Stimulated activated CD4-positive, alpha-beta T cell treated with anti-CD3 and anti-CD28 coated beads, Interleukin-12 subunit alpha, Interleukin-12 subunit beta, amount 100 ng/mL, for 4 hours (primary cell): Measurements from ENCODE around the gene GHR.
"Not testable (repeated sequence)": the region's sequence is repeated elsewhere in the genome, so short reads cannot be mapped to it uniquely, and the experiment has no call there.

Experiments
- DNase-seq: peaks from one replicate; pipeline ENCODE4 v3.0.0-alpha.2; 2020

GHR gene

DNA sequence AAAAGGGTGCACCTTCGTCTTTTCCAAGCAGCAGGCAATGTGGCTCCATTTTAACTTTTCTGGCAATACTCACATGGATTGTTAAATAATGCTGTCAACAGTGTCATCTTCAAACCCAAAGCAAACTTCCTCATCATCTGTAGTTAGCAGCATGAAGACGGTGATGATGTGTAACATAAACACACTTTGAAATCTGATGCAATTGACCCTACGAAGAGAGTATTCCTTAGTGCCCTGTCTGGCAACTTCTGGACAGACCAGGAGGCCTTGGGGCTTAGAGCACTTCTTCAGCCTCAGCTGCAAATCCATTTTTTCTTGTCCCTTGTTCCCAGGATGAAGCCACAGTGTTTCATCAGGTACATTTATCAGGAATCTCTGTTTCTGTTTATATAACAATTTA lies 149.1 kb downstream of the GHR start:
- no peak for DNase-seq

DNA sequence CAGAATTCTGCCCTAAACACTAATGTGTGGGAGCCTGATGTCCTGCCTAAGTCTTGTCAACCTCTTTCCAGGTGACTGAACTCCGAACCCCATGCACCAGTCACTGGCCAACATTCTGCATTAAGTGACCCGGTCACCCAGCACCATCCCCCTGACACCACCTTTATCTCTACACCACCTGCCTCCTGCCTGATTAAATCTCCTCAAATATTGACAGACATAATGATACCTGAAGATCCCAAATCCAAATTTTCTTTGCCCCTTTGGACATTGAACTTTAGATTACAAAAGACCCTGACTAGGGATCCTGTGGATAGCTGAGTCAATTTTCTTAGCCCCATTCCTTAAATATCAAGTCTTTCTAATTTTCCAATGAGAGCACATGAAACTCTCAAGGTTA lies 150.1 kb downstream of the GHR start:
- DNase-seq: no peak

DNA sequence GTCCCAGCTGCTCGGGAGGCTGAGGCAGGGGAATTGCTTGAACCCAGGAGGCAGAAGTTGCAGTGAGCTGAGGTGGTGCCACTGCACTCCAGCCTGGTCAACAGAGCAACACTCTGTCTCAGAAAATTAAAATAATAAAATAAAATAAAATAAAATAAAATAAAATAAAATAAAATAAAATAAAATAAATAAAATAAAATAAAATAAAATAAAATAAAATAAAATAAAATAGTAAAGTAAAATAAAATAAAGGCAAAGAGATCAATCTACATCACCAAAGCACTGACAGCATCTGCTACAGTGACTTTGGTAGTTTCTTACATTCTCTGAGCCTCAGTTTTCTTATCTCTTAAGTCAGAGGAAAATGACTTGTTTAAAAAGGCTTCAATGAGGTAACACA lies 152.7 kb downstream of the GHR start:
- not testable (repeated sequence) for DNase-seq

DNA sequence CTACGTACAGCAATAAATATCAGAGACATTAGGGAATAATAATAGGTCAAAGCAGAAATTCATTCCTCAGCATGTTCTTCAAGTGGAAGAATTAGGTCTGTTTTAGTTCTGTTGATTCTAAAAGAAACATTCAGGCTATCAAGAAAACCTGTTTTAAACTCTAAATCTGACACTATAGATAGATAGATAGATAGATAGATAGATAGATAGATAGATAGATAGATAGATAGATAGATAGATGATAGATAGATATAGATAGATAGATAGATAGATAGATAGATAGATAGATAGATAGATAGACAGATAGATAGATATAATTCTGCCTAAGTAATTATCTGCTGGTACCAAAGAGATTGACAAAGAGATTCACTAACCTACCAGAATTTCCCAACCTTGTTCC lies 155.7 kb downstream of the GHR start:
- not testable (repeated sequence) for DNase-seq

DNA sequence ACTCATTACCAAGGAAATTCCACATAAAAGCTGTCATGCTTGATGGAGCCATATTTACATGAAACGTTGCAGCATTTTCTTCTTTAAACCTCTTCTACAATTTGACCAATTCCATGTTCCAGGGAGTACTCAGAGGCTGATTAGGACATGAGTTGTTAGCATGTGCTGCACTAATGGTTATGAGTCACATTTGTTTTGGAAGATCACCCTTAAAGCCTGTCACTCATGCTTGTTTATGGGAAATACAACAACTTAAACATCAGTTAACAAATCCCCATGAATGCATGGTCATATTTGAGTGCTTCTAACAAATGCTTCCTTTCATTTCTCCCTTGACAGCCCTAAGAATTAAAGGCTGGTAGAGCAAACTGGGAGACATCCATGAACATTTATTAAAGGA lies 156.1 kb downstream of the GHR start:
- no peak for DNase-seq

DNA sequence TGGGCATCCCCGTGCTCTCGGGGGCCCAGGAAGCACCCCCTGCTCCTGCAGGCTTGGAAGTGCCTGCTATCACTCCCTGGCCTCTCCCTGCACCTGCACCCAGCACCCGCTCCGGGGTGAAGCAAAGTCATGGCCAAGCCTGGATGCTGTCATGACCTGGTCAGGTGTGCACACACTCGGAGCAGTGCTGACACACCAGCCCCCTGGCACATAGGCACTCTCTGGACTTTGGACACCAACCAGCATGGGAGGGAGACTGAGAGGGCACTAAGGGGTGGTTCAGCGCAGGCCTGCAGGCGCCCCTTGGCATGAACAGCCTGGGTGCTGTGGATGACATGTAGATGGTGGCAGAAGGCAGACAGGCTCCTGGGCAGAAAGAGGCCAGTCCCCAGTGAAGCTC lies 158.6 kb downstream of the GHR start:
- DNase-seq: no peak

DNA sequence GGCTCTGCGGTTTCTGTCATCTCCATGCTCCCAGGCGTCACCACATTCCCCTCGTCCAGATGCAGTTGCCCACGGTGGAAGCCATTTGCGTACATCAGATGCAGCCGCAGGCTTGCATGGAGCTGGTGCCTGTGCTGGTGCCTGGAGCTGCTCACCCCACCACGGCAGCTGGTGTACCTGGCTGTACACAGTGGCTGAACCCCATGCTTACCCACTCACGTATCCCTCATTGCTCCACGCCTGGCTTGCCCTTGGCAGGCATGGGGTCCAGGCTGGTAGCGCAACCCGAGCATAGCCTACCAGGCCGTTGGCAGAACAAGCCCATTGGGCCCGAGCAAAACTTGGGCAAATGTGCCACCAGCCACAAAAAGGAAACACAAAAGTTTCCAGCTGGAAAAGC lies 159.5 kb downstream of the GHR start:
- DNase-seq: no peak

DNA sequence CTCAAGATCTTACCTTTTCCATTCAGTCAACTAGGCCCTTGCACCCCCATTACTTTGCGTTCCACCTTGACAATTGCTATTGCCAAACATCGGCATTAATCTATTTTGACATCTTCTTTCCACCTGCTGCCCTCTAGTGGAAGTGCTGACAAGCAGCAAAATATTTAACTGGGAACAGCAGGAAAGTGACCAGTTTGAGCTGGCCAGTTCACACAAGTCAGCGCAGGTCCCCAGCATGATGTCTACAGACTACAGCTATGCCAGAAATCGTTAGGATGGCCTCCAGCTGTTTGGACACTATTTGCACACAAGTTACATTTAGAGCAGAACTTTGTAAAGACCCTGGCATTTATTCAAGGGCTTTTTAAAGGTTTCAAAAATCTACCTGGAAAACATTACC lies 160.1 kb downstream of the GHR start:
- DNase-seq: no peak

DNA sequence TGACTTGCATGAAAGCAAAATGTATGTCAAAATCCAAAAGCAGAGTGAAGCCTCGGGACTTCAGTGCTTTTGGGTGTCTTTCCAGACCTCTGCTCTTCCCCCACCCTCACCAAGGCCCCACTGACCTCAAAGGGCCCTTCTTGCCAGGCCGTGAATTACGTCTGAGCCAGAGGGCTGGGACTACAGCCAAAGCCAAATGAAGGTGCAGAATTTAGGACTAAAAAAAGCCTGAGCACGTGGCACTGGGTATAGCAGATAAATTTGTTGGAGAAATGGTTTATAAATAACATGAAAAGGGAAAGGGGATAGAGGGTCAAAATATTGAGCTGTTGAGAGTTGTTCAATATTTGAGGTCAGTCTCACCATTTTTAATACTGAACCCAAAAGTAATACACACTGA lies 163.4 kb downstream of the GHR start:
- no peak for DNase-seq

DNA sequence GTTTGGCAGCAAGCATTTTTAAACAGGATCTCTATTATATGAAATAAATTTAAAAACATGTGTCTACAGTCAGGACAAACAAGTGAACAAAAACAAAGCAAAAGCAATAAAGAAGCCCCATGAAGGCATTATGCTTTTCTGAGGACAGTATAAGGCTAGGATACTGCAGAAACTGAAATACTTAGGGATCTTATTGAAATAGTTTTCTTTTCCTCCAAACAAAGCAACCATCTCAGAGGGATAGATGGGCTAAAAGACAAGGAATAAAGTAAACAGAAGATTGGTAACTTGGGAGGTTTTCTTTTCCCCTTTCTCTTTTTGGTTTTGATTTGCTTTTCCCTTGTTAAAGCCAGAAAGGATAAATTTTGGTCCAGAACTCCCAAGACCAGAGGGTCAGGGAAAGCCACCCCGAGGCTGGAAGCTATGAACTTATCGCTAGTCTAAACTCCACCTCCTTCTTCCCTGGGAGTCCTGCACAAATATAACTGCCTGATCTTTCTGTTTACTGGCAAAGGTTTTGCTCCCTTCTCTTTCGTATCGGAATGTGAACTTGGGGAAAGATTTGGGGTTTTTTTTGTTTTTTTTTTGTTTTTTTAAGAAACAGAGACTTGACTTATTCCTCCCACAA lies 164.0 kb downstream of the GHR start:
- DNase-seq: no peak

DNA sequence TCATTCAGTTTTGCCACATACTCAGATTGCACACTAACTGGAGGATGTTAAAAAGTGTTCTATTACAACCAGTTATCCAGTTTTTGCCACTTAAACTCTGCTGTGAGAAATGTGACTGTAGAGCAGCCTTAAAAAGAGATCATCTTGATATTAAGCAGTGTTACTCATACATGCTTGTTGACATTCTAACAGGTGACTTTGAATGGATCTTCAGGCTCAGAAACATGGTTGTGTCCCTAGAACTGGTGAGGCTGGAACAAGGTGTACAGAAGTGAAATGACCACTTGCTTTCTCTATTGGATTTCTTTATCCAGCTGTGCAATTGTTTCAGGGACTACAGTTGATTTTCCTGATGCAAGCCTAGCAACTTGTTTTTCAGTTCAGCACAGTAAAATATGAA lies 167.3 kb downstream of the GHR start:
- DNase-seq: no peak

DNA sequence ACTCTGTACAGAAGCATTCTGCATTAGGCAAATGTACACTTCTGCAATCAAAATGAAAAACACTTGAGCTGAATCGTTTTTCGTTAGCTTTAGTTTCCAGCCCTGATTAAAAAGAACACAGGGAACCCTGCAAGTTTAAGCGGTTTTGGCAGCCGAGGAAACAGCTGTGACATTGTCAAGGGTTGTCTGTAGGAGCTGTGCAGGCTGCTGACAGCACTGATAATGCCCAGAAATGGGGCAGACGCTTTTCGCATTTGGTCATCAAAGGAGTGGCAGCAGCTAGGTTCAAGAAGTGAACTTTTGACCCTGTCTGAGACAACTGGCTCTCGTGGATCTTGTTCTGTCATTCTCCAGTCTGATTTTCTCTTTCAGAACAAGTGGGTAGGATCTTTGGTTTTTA lies 167.8 kb downstream of the GHR start:
- DNase-seq: no peak

DNA sequence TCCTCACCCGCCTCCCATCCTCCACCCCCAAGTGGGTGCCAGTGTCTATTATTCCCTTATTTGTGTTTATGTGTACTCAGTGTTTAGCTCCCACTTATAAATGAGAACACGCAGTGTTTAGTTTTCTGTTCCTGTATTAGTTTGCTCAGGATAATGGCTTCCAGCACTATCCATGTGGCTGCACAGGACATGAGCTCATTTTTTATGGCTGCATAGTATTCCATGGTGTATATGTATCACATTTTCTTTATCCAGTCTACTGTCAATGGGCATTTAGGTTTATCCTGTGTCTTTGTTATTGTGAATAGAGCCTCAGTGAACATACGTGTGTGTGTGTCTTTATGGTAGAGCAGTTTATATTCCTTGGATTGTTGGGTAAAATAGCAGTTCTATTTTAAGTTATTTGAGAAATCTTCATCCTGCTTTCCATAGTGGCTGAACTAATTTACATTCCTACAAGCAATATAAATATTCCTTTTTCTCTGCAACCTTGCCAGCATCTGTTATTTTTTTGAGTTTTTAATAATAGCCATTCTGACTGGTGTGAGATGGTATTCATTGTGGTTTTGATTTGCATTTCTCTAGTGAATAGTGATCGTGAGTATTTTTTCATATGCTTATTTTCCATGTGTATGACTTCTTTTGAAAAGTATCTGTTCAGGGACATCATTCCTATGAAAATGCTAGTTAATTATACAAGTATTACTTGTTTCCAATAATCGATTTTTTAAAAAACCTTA lies 169.3 kb downstream of the GHR start:
- DNase-seq: no peak

DNA sequence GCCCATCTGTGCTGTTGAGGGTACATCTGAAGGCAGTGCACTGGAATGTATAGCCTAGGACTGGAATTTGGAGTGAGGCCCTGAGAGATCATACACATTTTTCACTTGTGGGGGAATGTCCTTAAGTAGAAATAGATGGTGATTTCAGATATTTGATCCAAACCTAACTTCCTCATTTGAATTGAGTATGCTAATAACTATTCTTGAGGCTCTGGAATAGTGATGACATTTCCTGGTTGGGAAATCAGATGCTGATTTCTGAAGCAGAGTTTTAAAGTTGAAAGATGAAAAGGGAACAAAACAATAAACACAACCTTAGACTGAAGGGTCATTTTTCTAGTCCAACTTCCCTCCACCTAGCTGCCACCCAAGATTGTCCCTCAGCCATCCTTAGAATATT lies 170.4 kb downstream of the GHR start:
- DNase-seq: no peak

DNA sequence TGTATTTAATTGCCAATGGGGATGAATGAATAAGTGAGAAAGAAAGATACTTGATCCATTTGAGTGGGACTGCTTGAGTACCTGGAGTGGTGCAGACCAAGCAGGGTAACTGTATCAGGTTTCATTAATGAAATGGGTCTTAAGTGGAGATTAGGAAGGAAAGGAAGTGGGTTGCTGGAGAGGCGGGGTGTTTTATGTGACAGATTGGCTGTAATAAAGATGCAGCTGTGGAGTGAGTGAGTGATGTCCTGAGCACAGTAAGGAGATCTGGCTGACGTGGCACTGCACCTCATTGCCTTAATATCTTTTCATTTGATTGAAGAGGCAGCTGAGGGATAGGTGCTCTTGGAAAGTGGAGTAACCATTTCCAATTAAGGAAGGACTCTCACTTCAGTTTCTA lies 172.4 kb downstream of the GHR start:
- DNase-seq: no peak

DNA sequence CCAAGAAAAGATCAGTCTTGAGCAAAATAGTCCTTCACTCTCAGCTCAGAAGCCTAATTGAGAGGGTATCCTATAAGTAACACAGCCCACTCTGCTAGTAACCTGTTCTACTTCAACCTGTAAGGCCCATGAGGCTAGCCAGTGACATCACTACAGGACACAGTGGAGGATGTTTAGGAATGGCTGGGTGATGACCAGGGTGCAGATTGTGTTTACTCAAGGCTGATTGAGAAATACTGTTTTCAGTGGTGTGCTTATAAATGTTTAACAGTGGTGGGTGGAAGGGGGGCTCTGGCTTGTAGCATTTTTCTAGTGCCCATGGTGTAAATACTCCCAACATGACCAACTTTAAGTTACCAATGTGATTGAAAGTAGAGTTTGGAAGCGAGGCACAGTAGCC lies 173.6 kb downstream of the GHR start:
- DNase-seq: no peak

DNA sequence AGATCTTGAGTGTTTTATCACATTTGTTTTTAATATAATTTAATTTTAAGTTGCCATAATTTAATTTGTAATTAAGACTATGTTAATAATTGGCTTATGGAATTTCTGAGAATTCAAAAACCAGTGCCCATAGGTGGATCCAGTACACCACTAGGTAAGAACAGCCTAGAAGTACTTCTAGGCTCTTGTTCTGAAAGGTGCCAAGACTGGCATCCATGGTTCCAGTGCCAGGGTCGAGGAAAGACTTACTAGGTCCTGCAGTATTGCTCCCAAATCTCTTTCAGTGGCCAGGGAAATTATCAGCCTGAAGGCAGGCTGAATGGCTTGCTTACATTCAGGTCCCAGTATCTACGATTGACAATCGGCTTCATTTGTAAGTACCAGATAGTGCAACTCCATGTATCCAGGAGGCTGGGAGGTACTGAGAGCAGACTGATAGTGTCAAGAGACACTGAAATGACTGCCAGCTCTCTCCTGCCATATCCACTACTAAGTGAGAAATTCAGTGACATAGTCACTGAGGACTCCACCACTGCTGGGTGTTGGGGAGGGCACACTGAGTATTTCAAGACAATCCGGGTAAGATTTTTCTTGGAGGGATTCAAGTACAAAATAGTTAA lies 174.2 kb downstream of the GHR start:
- DNase-seq: no peak

DNA sequence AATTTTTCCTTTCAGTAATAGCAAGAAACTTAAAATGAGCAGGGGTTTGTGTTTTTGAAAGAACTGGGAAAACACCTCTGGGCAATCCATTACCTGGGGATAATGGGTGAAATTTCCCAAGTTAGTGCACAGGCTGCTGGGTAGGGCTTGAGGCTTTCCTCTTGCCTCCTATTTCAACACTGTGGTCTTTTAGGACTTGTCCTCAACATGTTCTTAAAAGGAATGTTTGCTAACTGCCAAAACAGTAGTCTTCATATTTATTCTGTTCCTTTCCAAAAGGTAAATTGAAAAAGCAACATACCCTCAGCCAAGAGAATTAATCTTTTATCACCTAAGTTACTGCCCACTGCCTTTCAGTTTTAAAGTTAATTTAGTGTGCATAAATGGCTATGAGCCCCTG lies 175.1 kb downstream of the GHR start:
- no peak for DNase-seq

DNA sequence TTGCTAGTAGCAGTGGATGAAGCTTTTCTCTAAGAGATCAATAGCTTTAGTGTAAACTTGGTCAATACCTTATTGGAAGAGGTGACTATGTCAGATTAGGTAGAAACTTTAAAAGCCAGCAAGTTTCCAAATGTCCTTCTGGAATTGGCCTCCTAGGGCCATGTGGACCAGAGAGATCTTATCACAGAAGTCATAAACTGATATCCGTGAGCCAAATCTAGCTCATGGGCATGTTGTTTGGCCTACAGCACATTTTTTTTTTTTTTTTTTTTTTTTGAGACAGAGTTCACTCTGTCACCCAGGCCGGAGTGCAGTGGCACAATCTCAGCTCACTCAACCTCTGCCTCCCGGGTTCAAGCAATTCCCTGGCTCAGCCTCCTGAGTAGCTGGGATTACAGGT lies 175.9 kb downstream of the GHR start:
- DNase-seq: no peak

DNA sequence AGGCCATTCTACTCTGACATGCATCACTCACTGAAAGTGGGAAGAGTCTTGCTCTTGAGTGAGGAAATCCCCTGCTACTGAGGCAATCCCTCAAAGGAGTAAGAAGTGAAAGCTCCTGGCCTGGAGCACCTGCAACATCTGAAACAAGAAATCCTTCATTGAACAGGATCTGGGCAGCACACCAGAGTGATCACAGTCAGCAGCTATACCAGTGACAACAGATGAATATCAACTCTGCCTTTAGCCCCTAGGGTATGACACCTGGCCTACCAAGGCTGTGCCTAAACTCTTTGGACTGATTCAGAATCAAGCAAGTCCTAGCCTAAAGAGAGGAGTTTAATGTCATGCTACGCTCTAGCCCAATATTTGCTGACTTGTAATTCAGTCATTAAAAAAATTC lies 177.2 kb downstream of the GHR start:
- no peak for DNase-seq

DNA sequence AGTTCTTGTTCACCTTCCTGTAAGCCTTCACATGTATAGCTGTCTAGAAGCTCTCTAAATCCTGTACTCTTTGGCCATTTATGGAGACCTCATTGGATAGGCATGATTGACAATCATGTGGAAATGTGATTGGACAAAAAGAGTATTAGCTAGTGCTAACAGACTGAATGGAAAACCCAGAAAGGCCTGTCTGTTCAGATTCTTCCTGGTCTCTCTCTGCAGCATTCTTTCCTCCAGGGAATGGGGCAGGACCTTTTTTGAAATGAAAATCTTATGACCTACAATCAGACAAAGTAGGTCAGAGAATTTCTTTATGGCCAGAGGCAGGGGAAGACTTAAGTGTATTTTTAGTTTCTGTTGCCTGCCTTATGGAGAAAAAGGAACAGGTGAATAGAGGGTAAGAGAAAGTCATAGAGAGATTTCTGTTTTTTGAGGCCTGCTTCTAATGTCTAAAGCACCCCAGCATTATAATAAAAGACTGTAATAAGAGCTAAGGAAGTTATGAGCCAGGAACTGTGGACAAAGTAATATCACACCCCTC lies 181.0 kb downstream of the GHR start:
- no peak for DNase-seq

DNA sequence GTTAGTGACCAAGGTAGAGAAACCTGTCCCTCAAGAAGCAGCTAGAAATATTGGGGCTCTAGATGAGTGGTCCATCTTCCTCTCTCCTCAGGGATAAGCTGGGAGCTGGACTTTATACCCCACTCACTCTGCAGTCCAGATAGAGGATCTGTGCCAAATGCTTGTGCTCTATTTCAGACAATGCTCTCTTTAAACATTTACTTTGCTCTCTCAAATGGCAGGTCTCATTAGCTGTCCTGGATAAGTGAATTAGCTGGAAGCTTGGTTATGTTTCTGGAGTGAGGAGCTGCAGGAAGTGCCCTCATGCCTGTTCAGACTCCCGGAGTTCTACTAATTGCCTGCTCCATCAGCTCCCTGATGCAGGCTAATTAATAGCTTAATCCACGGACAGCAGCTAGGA lies 182.3 kb downstream of the GHR start:
- no peak for DNase-seq

DNA sequence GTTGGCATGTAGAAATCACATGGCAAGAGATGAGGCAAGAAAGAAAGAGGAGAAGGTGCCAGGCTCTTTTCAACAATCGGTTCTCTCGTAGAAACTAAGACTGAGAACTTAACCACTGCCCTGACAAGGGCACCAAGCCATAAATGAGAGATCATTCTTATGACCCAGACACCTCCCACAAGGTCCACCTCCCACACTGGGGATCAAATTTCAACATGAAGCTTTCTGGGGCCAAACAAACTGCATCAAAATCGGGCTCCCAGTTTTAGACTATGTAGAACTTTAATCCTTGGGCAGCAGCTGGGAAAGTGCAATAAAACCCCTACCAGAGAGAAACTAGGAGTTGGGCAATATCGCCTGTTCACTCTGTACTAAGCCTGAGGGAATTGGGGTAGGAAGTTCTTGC lies 183.2 kb downstream of the GHR start:
- DNase-seq: no peak

DNA sequence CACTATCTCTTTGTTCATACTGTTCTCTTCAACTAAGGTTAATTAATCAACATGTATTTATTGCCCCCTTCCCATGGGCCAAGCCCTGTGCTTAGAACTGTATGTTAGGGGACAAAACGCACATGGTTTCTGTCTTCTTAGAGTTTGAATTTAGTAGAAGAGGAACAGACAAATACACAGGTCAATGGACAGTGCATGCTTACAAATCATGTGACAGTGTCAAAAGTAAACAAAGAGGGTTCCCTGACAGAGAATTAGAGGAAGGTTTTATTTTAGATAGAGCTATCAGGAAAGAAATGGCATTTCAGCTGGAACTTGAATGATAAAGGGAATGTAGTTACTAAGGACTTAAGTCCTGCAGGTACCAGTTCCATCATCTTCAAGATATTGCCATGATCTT lies 188.2 kb downstream of the GHR start:
- no peak for DNase-seq
